Adrenal gland (tissue), 5 donors: ENCODE data around the gene AK8.

Experiments
- POLR2A ChIP-seq, 2 donors: fragments of 450-650 bp; IDR thresholded peaks; one replicate each; pipeline ENCODE4 v1.6.1; 2017; ENCODE audit warnings: antibody characterized with exemption in 2 of 2, mild to moderate bottlenecking in 2 of 2, moderate library complexity in 1 of 2
- TF ChIP-seq, protein P1 (sequence below), 6 experiments: fragments of 450-650 bp in 4 of 6; fragments of 200-600 bp in 2 of 6; sonication (generic) in 1 of 6; IDR thresholded peaks; 1 replicate in 5 of 6; 2 replicates in 1 of 6; pipeline versions ENCODE4 v1.5.1 to v1.8.0; 2016 to 2021; ENCODE audit warnings: antibody characterized with exemption in 6 of 6, mild to moderate bottlenecking in 2 of 6, moderate library complexity in 1 of 6
- donor health status: DM: no; HTN: no; CAD: no.

- no peak for TF ChIP-seq POLR2A (IDR thresholded peaks at IDR 0.05)
- TF ChIP-seq, protein P1, sequence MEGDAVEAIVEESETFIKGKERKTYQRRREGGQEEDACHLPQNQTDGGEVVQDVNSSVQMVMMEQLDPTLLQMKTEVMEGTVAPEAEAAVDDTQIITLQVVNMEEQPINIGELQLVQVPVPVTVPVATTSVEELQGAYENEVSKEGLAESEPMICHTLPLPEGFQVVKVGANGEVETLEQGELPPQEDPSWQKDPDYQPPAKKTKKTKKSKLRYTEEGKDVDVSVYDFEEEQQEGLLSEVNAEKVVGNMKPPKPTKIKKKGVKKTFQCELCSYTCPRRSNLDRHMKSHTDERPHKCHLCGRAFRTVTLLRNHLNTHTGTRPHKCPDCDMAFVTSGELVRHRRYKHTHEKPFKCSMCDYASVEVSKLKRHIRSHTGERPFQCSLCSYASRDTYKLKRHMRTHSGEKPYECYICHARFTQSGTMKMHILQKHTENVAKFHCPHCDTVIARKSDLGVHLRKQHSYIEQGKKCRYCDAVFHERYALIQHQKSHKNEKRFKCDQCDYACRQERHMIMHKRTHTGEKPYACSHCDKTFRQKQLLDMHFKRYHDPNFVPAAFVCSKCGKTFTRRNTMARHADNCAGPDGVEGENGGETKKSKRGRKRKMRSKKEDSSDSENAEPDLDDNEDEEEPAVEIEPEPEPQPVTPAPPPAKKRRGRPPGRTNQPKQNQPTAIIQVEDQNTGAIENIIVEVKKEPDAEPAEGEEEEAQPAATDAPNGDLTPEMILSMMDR (IDR thresholded peaks at IDR 0.05), result no peak
Measured at GRCh38 chr9:132892400-132892799, 14.3 kb upstream of the AK8 start.
